ENCODE results near the gene FREM1.

The FREM1 gene

GRCh38 chr9:14766299-14766698, 143.9 kb downstream of the FREM1 start:
- Mint-ChIP-seq H3K27ac (no peak overlapping the region), H3K27me3 (peaks cover 12% of the 10 kb centered on the region), H3K4me3 (no peak overlapping the region), H3K36me3 (no peaks in the 10 kb centered on the region), H3K9me3 (no peaks in the 10 kb centered on the region), H3K4me1 (no peaks in the 10 kb centered on the region)
- no peak for DNase-seq
- CTCF ChIA-PET: interaction anchor here (1.0 to 2.5 kb wide), 5 partner anchors 10 to 1338 kb away, joined by 3 to 8 read pairs (median 3); no protein-coding TSS in a partner anchor

- no peaks in the 10 kb centered on the region for H3K36me3 Mint-ChIP-seq
- H3K9me3 Mint-ChIP-seq: no peaks in the 10 kb centered on the region
- H3K27me3 Mint-ChIP-seq: peaks cover 11% of the 10 kb centered on the region
- no peaks in the 10 kb centered on the region for H3K4me1 Mint-ChIP-seq
- CTCF ChIA-PET: no interaction called here
- DNase-seq: no peak
- H3K4me3 Mint-ChIP-seq: no peak overlapping the region
- H3K27ac Mint-ChIP-seq: no peak overlapping the region
Measured at GRCh38 chr9:14761584-14761983, 148.6 kb downstream of the FREM1 start.

GRCh38 chr9:14760060-14760459, 150.2 kb downstream of the FREM1 start:
- H3K36me3 Mint-ChIP-seq: no peaks in the 10 kb centered on the region
- no peaks in the 10 kb centered on the region for H3K4me1 Mint-ChIP-seq
- no peak overlapping the region for H3K27ac Mint-ChIP-seq
- no peak overlapping the region for H3K4me3 Mint-ChIP-seq
- no peaks in the 10 kb centered on the region for H3K9me3 Mint-ChIP-seq
- no peak for DNase-seq
- CTCF ChIA-PET: no interaction called here
- H3K27me3 Mint-ChIP-seq: peaks cover 11% of the 10 kb centered on the region

DNA sequence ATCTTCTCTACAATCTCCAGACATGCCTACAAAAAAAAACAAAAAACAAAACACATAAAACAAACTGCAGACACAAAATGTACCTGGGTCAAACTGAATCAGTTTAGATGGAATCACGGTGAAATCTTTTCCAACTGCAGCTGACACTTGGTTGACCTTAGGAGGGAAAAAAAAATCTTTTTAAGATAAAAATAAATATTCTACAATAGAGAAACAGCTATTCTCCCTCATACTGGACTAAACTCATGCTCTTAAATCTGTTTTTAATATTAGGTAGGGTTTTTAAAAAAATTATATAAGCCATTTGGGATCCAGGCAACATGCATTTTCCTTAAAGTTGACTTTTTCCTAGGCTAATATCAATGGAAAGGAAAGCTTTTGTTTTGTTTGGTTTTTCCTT, 153.9 kb downstream of the FREM1 start:
- H3K9me3 Mint-ChIP-seq: no peaks in the 10 kb centered on the region
- H3K4me1 Mint-ChIP-seq: no peaks in the 10 kb centered on the region
- no peak overlapping the region for H3K27ac Mint-ChIP-seq
- no peak for DNase-seq
- no peaks in the 10 kb centered on the region for H3K36me3 Mint-ChIP-seq
- CTCF ChIA-PET: interaction anchor here (1.5 to 1.9 kb wide), 2 partner anchors 11 to 12 kb away, joined by 4 to 8 read pairs; no protein-coding TSS in a partner anchor
- H3K4me3 Mint-ChIP-seq: no peak overlapping the region
- peaks cover 8% of the 10 kb centered on the region for H3K27me3 Mint-ChIP-seq

GRCh38 chr9:14752871-14753270, 157.4 kb downstream of the FREM1 start:
- H3K27ac Mint-ChIP-seq: no peak overlapping the region
- peaks cover 19% of the 10 kb centered on the region for H3K27me3 Mint-ChIP-seq
- no peaks in the 10 kb centered on the region for H3K36me3 Mint-ChIP-seq
- CTCF ChIA-PET: no interaction called here
- H3K4me3 Mint-ChIP-seq: no peak overlapping the region
- H3K9me3 Mint-ChIP-seq: no peaks in the 10 kb centered on the region
- peaks cover 8% of the 10 kb centered on the region for H3K4me1 Mint-ChIP-seq
- no peak for DNase-seq

DNA sequence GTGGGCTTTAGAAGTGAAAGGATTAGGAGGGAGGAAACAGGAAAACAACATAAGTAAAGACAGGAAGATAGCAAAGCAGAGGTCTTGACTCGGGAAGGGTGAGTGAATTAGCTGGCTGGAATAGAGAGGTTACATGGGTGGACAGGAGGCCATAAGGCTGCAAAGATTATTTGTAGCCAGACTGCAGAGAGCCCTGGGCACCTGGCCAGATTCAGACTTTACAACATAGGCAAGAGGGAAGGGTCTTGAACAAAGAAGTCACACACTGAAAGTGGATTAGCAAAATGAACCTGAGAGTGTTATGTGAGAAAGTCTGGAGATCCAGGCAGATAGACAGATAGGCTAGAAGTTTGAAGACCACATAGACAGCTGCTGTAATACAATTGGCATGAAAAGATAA, 158.0 kb downstream of the FREM1 start:
- H3K36me3 Mint-ChIP-seq: no peaks in the 10 kb centered on the region
- H3K27ac Mint-ChIP-seq: no peak overlapping the region
- no peak overlapping the region for H3K4me3 Mint-ChIP-seq
- peaks cover 18% of the 10 kb centered on the region for H3K27me3 Mint-ChIP-seq
- CTCF ChIA-PET: no interaction called here
- peaks cover 8% of the 10 kb centered on the region for H3K4me1 Mint-ChIP-seq
- H3K9me3 Mint-ChIP-seq: no peaks in the 10 kb centered on the region
- DNase-seq: no peak

GRCh38 chr9:14750821-14751220, 159.4 kb downstream of the FREM1 start:
- peaks cover 8% of the 10 kb centered on the region for H3K4me1 Mint-ChIP-seq
- H3K9me3 Mint-ChIP-seq: no peaks in the 10 kb centered on the region
- DNase-seq: no peak
- no peak overlapping the region for H3K4me3 Mint-ChIP-seq
- peaks cover 14% of the 10 kb centered on the region for H3K27me3 Mint-ChIP-seq
- no peak overlapping the region for H3K27ac Mint-ChIP-seq
- CTCF ChIA-PET: no interaction called here
- H3K36me3 Mint-ChIP-seq: no peaks in the 10 kb centered on the region

- H3K27ac Mint-ChIP-seq: no peak overlapping the region
- peaks cover 8% of the 10 kb centered on the region for H3K4me1 Mint-ChIP-seq
- H3K36me3 Mint-ChIP-seq: no peaks in the 10 kb centered on the region
- H3K27me3 Mint-ChIP-seq: peaks cover 12% of the 10 kb centered on the region
- no peaks in the 10 kb centered on the region for H3K9me3 Mint-ChIP-seq
- no peak overlapping the region for H3K4me3 Mint-ChIP-seq
- CTCF ChIA-PET: no interaction called here
- DNase-seq: no peak
Measured at GRCh38 chr9:14749741-14750211, 160.5 kb downstream of the FREM1 start.

GRCh38 chr9:14748373-14748772, 161.9 kb downstream of the FREM1 start:
- Mint-ChIP-seq H3K27ac (no peak overlapping the region), H3K4me1 (peaks cover 8% of the 10 kb centered on the region)
- CTCF ChIA-PET: no interaction called here

DNA sequence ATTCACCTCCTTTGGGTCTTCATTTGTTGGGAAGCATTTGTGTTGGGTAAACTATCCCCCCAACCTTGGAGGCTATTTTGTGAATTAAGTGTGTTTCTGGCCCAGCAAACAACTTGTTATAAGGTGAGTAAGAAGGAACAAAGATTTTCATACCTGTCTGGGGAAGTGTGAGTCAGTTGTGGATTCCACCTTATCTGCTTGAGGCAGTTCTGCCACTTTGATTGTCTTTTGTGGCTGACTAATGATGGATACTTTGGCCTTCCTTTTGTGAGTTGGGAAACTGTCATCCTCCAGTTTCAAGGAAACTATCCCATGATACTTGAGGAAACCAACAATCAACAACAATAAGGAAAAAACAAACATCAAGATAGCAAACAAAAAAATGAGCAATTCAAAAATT, 163.1 kb downstream of the FREM1 start:
- no peak for DNase-seq
- no peaks in the 10 kb centered on the region for H3K36me3 Mint-ChIP-seq
- no peaks in the 10 kb centered on the region for H3K9me3 Mint-ChIP-seq
- CTCF ChIA-PET: no interaction called here
- H3K27me3 Mint-ChIP-seq: peaks cover 11% of the 10 kb centered on the region
- H3K4me3 Mint-ChIP-seq: no peak overlapping the region
- H3K4me1 Mint-ChIP-seq: peaks cover 8% of the 10 kb centered on the region
- H3K27ac Mint-ChIP-seq: no peak overlapping the region

More at GRCh38 chr9:14748373-14748772, 161.9 kb downstream of the FREM1 start:
- Mint-ChIP-seq H3K4me3 (no peak overlapping the region), H3K9me3 (no peaks in the 10 kb centered on the region), H3K27me3 (peaks cover 11% of the 10 kb centered on the region), H3K36me3 (no peaks in the 10 kb centered on the region)
- no peak for DNase-seq

GRCh38 chr9:14746626-14747025, 163.6 kb downstream of the FREM1 start:
- CTCF ChIA-PET: no interaction called here
- H3K9me3 Mint-ChIP-seq: no peaks in the 10 kb centered on the region
- H3K4me3 Mint-ChIP-seq: no peak overlapping the region
- H3K36me3 Mint-ChIP-seq: no peaks in the 10 kb centered on the region
- DNase-seq: no peak
- peaks cover 8% of the 10 kb centered on the region for H3K4me1 Mint-ChIP-seq
- peaks cover 11% of the 10 kb centered on the region for H3K27me3 Mint-ChIP-seq
- no peak overlapping the region for H3K27ac Mint-ChIP-seq

- H3K27me3 Mint-ChIP-seq: peaks cover 8% of the 10 kb centered on the region
- no peak for DNase-seq
- peaks cover 2% of the 10 kb centered on the region for H3K4me1 Mint-ChIP-seq
- CTCF ChIA-PET: no interaction called here
- no peaks in the 10 kb centered on the region for H3K36me3 Mint-ChIP-seq
- H3K4me3 Mint-ChIP-seq: no peak overlapping the region
- no peaks in the 10 kb centered on the region for H3K9me3 Mint-ChIP-seq
- no peak overlapping the region for H3K27ac Mint-ChIP-seq
Measured at GRCh38 chr9:14744768-14745167, 165.5 kb downstream of the FREM1 start.

- Mint-ChIP-seq H3K36me3 (no peaks in the 10 kb centered on the region), H3K27ac (no peak overlapping the region), H3K4me1 (no peaks in the 10 kb centered on the region), H3K9me3 (no peaks in the 10 kb centered on the region), H3K4me3 (no peak overlapping the region), H3K27me3 (peaks cover 4% of the 10 kb centered on the region)
- DNase-seq: no peak
- CTCF ChIA-PET: no interaction called here
Measured at GRCh38 chr9:14741369-14741768, 168.9 kb downstream of the FREM1 start.

DNA sequence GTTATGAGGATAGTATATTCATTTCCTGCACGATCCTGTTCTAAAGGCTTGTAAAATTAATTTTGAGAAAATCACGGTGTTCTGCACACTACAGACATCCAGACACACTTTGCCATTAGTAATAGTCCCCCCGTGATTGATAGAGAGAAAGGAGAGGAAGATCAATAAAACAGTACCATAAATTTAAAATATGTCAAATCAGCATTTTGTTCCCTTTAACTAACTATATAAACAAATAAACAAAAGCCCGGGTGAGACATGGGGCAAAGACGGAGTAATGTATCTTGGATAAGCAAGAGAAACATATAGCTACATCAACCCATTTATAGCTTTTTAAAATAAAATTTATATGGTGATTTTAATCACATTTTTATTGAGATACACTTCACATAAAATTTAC, 177.1 kb downstream of the FREM1 start:
- no peaks in the 10 kb centered on the region for H3K9me3 Mint-ChIP-seq
- peaks cover 4% of the 10 kb centered on the region for H3K27me3 Mint-ChIP-seq
- no peak overlapping the region for H3K4me3 Mint-ChIP-seq
- no peak for DNase-seq
- CTCF ChIA-PET: no interaction called here
- no peaks in the 10 kb centered on the region for H3K36me3 Mint-ChIP-seq
- H3K27ac Mint-ChIP-seq: no peak overlapping the region
- no peaks in the 10 kb centered on the region for H3K4me1 Mint-ChIP-seq

DNA sequence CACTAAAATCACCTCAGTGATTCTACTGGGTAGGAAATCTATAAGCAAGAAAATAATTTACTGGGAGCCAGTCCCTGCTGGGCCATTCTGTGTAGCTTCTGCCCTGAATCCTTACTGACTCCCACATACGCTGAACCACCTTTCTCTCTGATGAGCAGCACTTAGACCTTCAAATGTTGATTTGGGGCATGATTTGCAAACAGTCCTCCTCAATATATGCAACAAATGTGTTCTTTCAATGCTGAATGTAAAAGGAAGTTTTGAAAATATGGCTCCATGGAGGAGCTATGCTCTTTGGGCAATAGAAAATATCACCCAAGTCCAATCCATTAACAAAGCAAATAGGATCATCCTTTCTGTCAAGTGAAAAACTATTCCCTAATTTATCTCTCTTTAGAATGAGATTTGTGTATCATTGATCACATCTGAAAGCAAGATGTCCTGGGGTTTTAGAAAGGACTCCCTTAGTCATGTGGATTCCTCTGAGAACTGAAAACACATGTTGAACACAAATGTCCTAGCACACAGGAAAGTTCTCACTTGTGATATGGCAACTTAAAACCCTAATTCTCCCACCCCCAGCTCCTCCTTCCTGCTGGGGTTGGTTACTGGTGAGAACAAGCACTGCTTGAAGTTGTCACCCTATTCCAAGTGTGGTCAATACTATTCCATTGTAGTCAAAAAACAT, 178.8 kb downstream of the FREM1 start:
- CTCF ChIA-PET: no interaction called here
- Mint-ChIP-seq H3K9me3 (no peaks in the 10 kb centered on the region), H3K36me3 (no peaks in the 10 kb centered on the region), H3K4me1 (no peaks in the 10 kb centered on the region), H3K4me3 (no peak overlapping the region), H3K27me3 (peaks cover 3% of the 10 kb centered on the region), H3K27ac (no peak overlapping the region)
- no peak for DNase-seq

Measured in activated naive CD4-positive, alpha-beta T cell treated with anti-CD3 and anti-CD28 coated beads, Interleukin-2, amount 10 ng/mL, durations not matched to agents 7 days and 5 days (primary cell).